ENCODE measurements around the gene CAP2.

DNA sequence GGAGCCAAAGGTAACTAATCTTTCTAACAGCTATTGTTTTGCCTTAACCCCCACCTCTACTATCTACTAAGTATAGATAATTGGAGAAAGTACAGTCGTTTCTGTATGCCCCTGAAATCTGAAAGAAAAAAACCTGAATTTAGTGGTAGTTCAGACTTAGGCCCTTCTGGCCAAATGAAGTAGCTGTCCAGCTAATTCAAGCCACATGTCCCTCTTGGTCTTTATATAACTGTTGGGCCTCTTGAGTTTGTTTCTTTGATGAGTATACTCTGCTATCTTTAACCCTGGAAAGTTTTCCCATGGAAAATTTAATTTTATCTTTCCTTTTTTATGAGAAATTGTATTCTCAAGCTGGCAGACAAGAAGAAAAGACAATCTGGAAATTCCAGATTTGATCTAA, 133.7 kb downstream of the CAP2 start:
- TF ChIP-seq, protein P1, sequence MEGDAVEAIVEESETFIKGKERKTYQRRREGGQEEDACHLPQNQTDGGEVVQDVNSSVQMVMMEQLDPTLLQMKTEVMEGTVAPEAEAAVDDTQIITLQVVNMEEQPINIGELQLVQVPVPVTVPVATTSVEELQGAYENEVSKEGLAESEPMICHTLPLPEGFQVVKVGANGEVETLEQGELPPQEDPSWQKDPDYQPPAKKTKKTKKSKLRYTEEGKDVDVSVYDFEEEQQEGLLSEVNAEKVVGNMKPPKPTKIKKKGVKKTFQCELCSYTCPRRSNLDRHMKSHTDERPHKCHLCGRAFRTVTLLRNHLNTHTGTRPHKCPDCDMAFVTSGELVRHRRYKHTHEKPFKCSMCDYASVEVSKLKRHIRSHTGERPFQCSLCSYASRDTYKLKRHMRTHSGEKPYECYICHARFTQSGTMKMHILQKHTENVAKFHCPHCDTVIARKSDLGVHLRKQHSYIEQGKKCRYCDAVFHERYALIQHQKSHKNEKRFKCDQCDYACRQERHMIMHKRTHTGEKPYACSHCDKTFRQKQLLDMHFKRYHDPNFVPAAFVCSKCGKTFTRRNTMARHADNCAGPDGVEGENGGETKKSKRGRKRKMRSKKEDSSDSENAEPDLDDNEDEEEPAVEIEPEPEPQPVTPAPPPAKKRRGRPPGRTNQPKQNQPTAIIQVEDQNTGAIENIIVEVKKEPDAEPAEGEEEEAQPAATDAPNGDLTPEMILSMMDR (IDR thresholded peaks at IDR 0.05), result no peak
- no peak for TF ChIP-seq POLR2A (IDR thresholded peaks at IDR 0.05)
